Glomerular visceral epithelial cell (primary cell): Measurements from ENCODE around the gene ZKSCAN4.
A peak's percentile ranks its signal among the peaks of the same experiment; 100 is the strongest.

Experiments
- DNase-seq: peaks from one replicate; pipeline ENCODE4 v3.0.0-alpha.2; 2016; ENCODE audit errors: extremely low spot score

The ZKSCAN4 gene

GRCh38 chr6:28250747-28251146, 1.3 kb downstream of the ZKSCAN4 start:
- no peak for DNase-seq

GRCh38 chr6:28248916-28249315, 3.2 kb downstream of the ZKSCAN4 start:
- no peak for DNase-seq

GRCh38 chr6:28245206-28245941, 6.7 kb downstream of the ZKSCAN4 start:
- DNase-seq = no peak

GRCh38 chr6:28243946-28244345, 8.1 kb downstream of the ZKSCAN4 start:
- no peak for DNase-seq

GRCh38 chr6:28240471-28240870, 11.6 kb downstream of the ZKSCAN4 start:
- no peak for DNase-seq

GRCh38 chr6:28239636-28240035, 12.4 kb downstream of the ZKSCAN4 start:
- DNase-seq = no peak

GRCh38 chr6:28235912-28236452, 16.1 kb downstream of the ZKSCAN4 start:
- DNase-seq = no peak

- DNase-seq = no peak
Measured at GRCh38 chr6:28232785-28233184, 19.3 kb downstream of the ZKSCAN4 start.

- DNase-seq = no peak
Measured at GRCh38 chr6:28226460-28226859, 25.6 kb downstream of the ZKSCAN4 start.

GRCh38 chr6:28225056-28225834, 26.8 kb downstream of the ZKSCAN4 start, which contains the start of gene ZSCAN9:
TSS of gene ZSCAN9 (plus strand) at chr6:28225275. CDS start at chr6:28227085, 1,810 bp downstream.
- DNase-seq = peak; percentile 93

GRCh38 chr6:28224131-28225055, 27.7 kb downstream of the ZKSCAN4 start:
- no peak for DNase-seq

- peak; percentile 23 for DNase-seq
Measured at GRCh38 chr6:28220257-28221133, 31.6 kb downstream of the ZKSCAN4 start.

- peak; percentile 79 for DNase-seq
Measured at GRCh38 chr6:28218312-28219248, 33.5 kb downstream of the ZKSCAN4 start.

- DNase-seq = no peak
Measured at GRCh38 chr6:28217890-28218289, 34.2 kb downstream of the ZKSCAN4 start.

GRCh38 chr6:28215425-28215824, 36.6 kb downstream of the ZKSCAN4 start:
- DNase-seq = no peak

GRCh38 chr6:28213213-28213523, 38.9 kb downstream of the ZKSCAN4 start:
- no peak for DNase-seq

- peak; percentile 90 for DNase-seq
Measured at GRCh38 chr6:28212510-28213212, 39.4 kb downstream of the ZKSCAN4 start.

GRCh38 chr6:28211840-28212509, 40.1 kb downstream of the ZKSCAN4 start:
- no peak for DNase-seq
